H7 (cell line): ENCODE measurements around the gene PKNOX2. TPM values are rescaled to one million over a fixed set of nuclear protein-coding genes. Genes with fewer than 3 reads are reported as not detected.

Source experiments
- DNase-seq: peaks from one replicate; pipeline ENCODE4 v3.0.0; 2012
- H3K27me3 ChIP-seq: 2 replicates; pipeline ENCODE4 v1.6.0; 2011; ENCODE audit warnings: mild to moderate bottlenecking, low read length; ENCODE audit not compliant: control insufficient read depth, insufficient read depth
- H3K36me3 ChIP-seq: replicated peaks from 2 replicates; pipeline ENCODE4 v1.5.1; 2011; ENCODE audit warnings: low read length; ENCODE audit not compliant: control insufficient read depth, insufficient read depth
- H3K4me3 ChIP-seq: 2 replicates; pipeline ENCODE4 v1.5.1; 2011; ENCODE audit warnings: low read depth, mild to moderate bottlenecking, control low read depth, low read length, moderate library complexity; ENCODE audit not compliant: insufficient read depth
- total RNA-seq: library from RNA; depleted of rRNA; stranded (reverse); fragments of >200 nt; shearing (Covaris generic); gene quantifications from 2 replicates; pipeline ENCODE4 v1.2.3, GENCODE V29; 2014

Gene PKNOX2
- total RNA-seq, 1 experiment from 2014 or later: 1.6 TPM

- H3K36me3 ChIP-seq: no peaks in the 10 kb centered on the region
These were observed 225.0 kb downstream of the PKNOX2 start for GRCh38 chr11:125389339-125390166.

GRCh38 chr11:125390946-125391345 lies 226.4 kb downstream of the PKNOX2 start:
- H3K36me3 ChIP-seq: no peaks in the 10 kb centered on the region
- no peak overlapping the region for H3K4me3 ChIP-seq
- DNase-seq: no peak
- no peaks in the 10 kb centered on the region for H3K27me3 ChIP-seq

More at GRCh38 chr11:125389339-125390166, 225.0 kb downstream of the PKNOX2 start:
- Histone ChIP-seq H3K4me3 (no peak overlapping the region), H3K27me3 (no peaks in the 10 kb centered on the region)
- DNase-seq: peak; percentile 64

GRCh38 chr11:125393331-125393730 lies 228.8 kb downstream of the PKNOX2 start:
- H3K4me3 ChIP-seq: no peak overlapping the region
- no peaks in the 10 kb centered on the region for H3K36me3 ChIP-seq
- no peaks in the 10 kb centered on the region for H3K27me3 ChIP-seq
- no peak for DNase-seq

- H3K27me3 ChIP-seq: no peaks in the 10 kb centered on the region
- H3K4me3 ChIP-seq: no peak overlapping the region
- no peak for DNase-seq
- no peaks in the 10 kb centered on the region for H3K36me3 ChIP-seq
These were observed 229.7 kb downstream of the PKNOX2 start for GRCh38 chr11:125394296-125394695.

GRCh38 chr11:125397421-125397820 lies 232.9 kb downstream of the PKNOX2 start:
- Histone ChIP-seq H3K27me3 (peaks cover under 1% of the 10 kb centered on the region), H3K36me3 (no peaks in the 10 kb centered on the region), H3K4me3 (no peak overlapping the region)
- DNase-seq: no peak

- Histone ChIP-seq H3K4me3 (no peak overlapping the region), H3K36me3 (no peaks in the 10 kb centered on the region), H3K27me3 (peaks cover 2% of the 10 kb centered on the region)
- no peak for DNase-seq
These were observed 233.9 kb downstream of the PKNOX2 start for GRCh38 chr11:125398475-125398874.

GRCh38 chr11:125398994-125399640 lies 234.6 kb downstream of the PKNOX2 start:
- no peaks in the 10 kb centered on the region for H3K36me3 ChIP-seq
- H3K27me3 ChIP-seq: peaks cover 2% of the 10 kb centered on the region
- no peak overlapping the region for H3K4me3 ChIP-seq
- no peak for DNase-seq

- Histone ChIP-seq H3K4me3 (no peak overlapping the region), H3K36me3 (no peaks in the 10 kb centered on the region), H3K27me3 (peaks cover 2% of the 10 kb centered on the region)
- DNase-seq: no peak
These were observed 235.4 kb downstream of the PKNOX2 start for GRCh38 chr11:125399945-125400344.

GRCh38 chr11:125401235-125401634 lies 236.7 kb downstream of the PKNOX2 start:
- no peak for DNase-seq
- peaks cover 4% of the 10 kb centered on the region for H3K27me3 ChIP-seq
- no peaks in the 10 kb centered on the region for H3K36me3 ChIP-seq
- H3K4me3 ChIP-seq: no peak overlapping the region

GRCh38 chr11:125401746-125402145 lies 237.2 kb downstream of the PKNOX2 start:
- peaks cover 4% of the 10 kb centered on the region for H3K27me3 ChIP-seq
- no peak overlapping the region for H3K4me3 ChIP-seq
- H3K36me3 ChIP-seq: no peaks in the 10 kb centered on the region
- peak; percentile 61 for DNase-seq

- DNase-seq: no peak
- no peak overlapping the region for H3K4me3 ChIP-seq
- no peaks in the 10 kb centered on the region for H3K36me3 ChIP-seq
- peaks cover 4% of the 10 kb centered on the region for H3K27me3 ChIP-seq
These were observed 237.9 kb downstream of the PKNOX2 start for GRCh38 chr11:125402435-125402834.

GRCh38 chr11:125404157-125404810 lies 239.7 kb downstream of the PKNOX2 start:
- Histone ChIP-seq H3K36me3 (no peaks in the 10 kb centered on the region), H3K27me3 (peaks cover 4% of the 10 kb centered on the region), H3K4me3 (no peak overlapping the region)
- no peak for DNase-seq

GRCh38 chr11:125404811-125405790 lies 240.6 kb downstream of the PKNOX2 start:
- no peaks in the 10 kb centered on the region for H3K36me3 ChIP-seq
- DNase-seq: peak; percentile 95
- H3K27me3 ChIP-seq: peaks cover 4% of the 10 kb centered on the region
- no peak overlapping the region for H3K4me3 ChIP-seq

- Histone ChIP-seq H3K36me3 (no peaks in the 10 kb centered on the region), H3K27me3 (peaks cover 4% of the 10 kb centered on the region), H3K4me3 (no peak overlapping the region)
- DNase-seq: no peak
These were observed 242.5 kb downstream of the PKNOX2 start for GRCh38 chr11:125407046-125407445.
